HG03354 (cell line): ENCODE results near the gene TFDP2.

Source experiments
- ATAC-seq: cut with Tn5 transposase; IDR thresholded peaks from one replicate; pipeline ENCODE4 v1.9.1; 2021; ENCODE audit warnings: mild to moderate bottlenecking; ENCODE audit not compliant: unreplicated experiment, poor library complexity, severe bottlenecking

The TFDP2 gene

DNA sequence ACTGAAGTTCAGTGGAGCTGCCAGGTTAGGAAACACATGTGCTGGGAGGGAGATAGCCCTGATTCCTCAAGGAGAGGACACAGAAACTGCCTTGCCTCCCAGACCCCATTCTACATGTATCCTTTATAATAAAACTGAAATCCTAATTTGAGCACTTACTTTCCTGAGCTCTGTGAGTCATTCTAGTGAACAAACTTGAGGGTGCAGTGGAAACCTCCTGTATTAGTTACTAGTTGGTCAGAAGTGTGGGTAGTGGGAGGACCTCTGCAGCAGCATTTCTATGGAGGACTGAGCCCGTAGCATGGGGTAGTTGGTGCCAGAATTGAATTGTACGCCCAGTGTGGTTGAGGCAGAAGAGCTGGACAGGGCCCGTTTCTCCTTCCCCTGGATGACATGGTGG lies 249.0 kb downstream of the TFDP2 start:
- no peak for ATAC-seq

DNA sequence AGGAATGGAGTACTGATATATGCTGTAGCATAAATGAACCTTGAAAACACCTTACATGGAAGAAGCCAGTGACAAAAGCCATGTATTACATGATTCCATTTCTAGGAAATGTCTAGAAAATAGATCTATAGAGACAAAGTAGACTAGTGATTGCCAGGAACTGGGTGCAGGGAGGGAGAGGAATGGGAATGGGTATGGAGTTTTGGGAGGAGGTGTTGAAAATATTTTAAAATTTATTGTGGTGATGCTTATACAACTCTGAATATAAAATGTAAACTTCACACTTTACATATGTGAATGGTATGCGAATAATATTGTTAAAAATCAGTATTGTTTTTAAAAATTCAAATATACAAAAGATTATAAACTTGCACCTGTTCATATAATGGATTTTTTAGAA lies 250.4 kb downstream of the TFDP2 start:
- no peak for ATAC-seq

DNA sequence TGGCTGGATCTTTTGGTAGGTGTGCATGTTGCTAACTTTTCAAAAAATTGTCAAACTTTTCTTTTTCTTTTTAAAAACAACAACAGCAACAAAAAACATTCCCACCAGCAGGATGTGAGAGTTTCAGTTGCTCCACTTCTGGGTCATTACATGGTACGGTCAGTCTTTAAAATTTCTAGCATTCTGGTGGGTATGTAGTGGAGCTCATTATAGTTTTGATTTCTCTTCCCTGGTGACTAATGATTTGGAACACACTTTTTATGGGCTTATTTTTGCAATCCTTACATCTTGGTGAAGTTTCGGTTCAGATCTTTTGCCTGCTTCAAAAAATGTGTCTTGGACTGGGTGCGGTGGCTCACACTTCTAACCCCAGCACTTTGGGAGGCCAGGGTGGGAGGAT lies 253.6 kb downstream of the TFDP2 start:
- ATAC-seq = no peak

DNA sequence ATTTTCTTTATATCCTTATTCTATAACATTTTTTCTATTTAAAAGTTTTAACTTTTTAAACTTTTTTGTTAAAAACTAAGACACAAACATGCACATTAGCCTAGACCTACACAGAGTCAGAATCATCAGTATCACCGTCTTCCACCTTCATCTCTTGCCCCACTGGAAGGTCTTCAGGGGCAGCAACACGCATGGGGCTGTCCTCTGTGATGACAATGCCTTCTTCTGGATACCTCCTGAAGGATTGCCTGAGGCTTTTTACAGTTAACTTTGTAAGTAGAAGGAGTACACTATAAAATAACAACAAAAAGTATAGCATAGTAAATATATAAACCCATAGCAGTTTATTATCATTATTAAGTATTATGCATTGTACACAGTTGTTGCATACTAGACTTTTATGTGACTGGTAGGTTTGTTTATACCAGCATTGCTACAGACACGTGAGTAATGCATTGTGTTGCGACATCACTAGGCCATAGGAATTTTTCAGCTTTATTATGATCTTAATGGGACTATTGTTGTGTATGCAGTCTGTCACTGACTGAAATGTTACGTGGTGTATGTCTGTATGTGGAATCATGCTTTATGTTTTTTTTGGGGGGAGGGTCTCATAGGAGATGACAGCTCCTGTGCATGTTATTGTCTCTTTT lies 254.7 kb downstream of the TFDP2 start:
- ATAC-seq = no peak
